Central memory CD4-positive, alpha-beta T cell (primary cell): ENCODE results near the gene POLRMT.
"Not testable (repeated sequence)": the region's sequence is repeated elsewhere in the genome, so short reads cannot be mapped to it uniquely, and the experiment has no call there.

Experiments
- DNase-seq: peaks from one replicate; pipeline ENCODE4 v3.0.0; 2022

The POLRMT gene

GRCh38 chr19:646779-647565, 13.6 kb upstream of the POLRMT start:
- no peak for DNase-seq

GRCh38 chr19:645912-646778, 12.8 kb upstream of the POLRMT start:
- no peak for DNase-seq

DNA sequence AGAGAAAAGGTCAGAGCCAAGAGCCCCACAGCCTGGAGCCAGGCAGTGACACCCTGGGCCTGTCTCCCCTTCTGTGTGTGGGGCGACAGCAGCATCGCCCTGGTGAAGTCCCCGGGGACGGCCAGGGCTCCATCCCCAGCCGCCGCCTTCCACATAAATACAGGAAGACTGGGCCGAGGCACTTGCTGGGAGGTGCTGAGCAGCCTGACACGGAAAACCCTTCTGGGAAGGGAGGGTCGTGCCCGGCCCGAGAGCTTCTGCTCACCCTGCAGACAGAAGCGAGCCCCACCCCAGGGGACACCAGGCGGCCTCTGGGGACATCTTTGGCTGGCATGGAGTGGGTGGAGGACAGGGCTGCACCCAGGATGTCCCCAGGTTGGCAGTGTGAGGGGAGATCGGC, 11.5 kb upstream of the POLRMT start:
- no peak for DNase-seq

DNA sequence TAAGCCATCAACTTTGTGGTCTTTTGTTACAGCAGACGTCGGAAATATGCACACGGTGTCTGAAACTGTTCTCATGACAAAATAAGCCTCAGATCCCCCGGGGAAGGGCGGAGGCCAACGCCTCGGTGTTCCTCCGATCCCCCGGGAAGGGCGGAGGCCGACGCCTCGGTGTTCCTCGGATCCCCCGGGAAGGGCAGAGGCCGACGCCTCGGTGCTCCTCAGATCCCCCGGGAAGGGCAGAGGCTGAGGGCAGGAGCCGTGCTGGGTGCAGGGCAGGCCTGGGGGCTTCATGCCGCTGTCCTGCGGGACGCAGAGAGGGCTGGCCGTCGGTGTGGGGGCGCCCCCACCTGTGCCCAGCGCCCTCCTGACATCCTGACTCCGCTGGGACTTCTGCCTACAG, 11.0 kb upstream of the POLRMT start:
- no peak for DNase-seq

GRCh38 chr19:643736-644135, 10.4 kb upstream of the POLRMT start:
- no peak for DNase-seq

DNA sequence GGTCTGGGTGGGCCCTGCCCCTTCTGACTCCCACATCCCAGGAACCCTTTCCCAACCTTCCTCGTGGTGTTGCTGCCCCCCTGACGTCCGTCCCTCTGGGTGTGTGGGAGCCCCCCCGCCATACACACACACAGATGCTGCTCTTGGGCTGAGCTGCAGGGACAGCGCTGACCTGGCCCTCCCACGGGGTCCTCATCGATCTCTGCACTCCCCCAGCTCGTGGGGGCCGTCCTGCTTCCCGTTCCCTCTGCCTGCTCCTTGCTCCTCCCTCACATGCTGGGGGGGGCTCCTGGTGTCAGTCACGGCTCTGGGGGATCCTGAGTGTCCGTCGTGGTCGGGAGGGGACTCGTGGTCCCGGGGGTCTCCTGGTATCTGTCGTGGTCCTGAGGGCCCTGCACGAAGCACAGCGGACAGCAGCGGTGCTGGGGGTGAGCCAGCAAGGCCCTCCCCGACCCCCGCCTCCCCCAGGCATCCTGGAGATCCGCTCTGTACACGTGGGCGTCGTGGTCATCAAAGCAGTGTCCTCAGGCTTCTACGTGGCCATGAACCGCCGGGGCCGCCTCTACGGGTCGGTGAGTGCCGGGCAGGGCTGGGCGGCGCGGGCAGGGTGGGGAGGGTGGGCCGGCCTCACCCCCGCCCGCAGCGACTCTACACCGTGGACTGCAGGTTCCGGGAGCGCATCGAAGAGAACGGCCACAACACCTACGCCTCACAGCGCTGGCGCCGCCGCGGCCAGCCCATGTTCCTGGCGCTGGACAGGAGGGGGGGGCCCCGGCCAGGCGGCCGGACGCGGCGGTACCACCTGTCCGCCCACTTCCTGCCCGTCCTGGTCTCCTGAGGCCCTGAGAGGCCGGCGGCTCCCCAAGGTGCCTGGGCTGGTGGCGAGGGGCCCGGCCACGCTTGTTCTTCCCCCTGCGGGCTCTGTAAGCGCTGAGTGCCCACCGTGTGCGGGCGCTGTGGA, 9.7 kb upstream of the POLRMT start:
- DNase-seq: no peak

DNA sequence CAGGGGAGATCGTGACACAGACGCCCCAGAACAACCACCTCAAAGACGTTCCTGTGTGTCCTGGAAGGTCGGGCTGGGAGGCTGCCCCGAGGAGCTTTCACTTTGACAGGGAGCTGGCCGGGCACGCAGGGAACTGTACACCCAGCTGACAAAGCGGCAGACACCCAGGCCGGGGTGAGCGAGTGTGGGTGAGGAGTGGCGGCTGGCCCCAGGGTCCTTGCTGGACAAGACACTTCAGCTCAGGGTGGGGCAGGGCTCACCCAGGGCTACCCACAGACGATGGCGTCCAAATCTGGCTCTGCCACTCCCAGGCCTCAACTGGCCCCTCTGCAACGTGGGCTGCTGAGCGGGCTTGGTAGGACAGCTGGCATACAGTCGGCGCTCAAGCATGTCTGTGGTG, 8.4 kb upstream of the POLRMT start:
- no peak for DNase-seq

DNA sequence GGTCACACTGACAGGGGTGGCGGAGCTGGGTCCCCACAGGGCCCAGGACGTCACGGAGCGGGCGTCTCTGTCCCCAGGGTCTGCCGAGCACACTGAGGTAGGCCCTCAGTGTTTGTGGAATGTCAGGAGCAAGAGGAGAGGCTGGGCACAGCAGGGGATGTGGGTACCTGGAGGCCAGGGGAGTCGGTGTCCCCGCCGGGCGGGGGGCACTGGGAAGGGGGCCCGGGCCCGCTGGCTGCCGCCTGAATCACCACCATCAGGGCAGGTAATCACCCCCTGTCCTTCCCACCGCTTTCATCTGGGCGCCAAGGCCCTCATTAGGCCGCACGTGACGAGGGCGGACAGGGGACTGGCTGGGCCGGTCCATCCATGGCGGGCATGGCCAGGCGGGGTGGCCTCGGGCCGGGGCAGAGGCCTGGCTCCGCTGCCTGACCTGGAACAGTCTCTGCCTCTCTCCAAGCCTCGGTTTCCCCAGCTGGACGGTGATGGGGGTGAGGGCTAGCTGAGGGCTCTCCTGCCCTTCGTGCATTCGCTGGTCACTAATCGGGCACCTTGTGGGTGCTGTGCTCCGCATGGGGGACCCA, 7.4 kb upstream of the POLRMT start:
- no peak for DNase-seq

- no peak for DNase-seq
Measured at GRCh38 chr19:640161-640558, 6.8 kb upstream of the POLRMT start.

DNA sequence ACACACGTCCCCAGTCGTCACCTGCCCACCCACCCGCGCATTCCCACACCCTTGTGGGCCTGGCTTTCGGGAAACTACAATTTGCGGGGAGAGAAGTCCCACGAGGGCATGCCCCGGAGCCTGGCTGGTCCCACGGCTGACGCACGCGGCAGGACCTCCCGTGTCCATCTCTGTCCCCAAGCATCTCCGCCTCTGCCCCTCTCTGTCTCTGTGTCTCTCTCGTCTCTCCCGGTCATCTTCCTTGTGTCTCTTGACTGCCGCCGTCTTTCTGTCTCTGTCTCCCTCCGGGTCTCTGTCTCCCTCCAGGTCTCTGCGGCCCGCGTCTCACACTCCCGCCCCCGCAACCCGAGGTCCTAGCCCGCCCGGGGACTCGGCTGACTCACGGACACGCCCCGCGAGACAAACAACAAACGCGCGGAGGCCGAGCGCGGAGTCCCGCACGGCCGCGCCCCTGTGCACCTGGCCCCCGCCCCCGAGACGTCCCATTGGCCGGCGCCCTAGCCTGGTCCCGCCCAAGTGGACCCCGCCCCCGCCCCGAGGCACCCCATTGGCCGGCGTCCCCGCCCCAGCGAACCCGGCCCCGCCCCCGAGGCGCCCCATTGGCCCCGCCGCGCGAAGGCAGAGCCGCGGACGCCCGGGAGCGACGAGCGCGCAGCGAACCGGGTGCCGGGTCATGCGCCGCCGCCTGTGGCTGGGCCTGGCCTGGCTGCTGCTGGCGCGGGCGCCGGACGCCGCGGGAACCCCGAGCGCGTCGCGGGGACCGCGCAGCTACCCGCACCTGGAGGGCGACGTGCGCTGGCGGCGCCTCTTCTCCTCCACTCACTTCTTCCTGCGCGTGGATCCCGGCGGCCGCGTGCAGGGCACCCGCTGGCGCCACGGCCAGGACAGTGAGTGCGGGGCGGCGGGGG, 6.2 kb upstream of the POLRMT start, which contains the start of gene FGF22:
Gene FGF22 (plus strand): TSS at position 627 of the 908 bp plus-strand sequence. CDS start 47 bp downstream, at position 674.
- peak; percentile 90 for DNase-seq

DNA sequence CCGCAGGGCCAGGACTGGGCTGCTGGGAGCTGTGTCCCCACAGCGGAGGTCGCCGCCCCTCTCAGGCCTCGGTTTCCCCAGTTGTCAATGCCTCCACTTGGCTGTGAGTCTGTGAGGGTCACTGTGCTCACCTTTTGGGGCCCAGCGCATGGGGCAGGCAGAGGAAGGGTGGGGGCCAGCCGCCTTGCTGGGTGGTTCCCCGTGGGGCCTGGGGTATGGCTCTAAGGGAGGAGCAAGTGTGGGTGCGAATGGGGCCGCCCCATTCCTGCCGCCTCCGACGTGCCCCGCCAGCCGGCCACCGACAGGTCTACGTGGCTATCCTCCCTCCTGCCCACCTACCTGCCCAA, 5.5 kb upstream of the POLRMT start:
- no peak for DNase-seq

DNA sequence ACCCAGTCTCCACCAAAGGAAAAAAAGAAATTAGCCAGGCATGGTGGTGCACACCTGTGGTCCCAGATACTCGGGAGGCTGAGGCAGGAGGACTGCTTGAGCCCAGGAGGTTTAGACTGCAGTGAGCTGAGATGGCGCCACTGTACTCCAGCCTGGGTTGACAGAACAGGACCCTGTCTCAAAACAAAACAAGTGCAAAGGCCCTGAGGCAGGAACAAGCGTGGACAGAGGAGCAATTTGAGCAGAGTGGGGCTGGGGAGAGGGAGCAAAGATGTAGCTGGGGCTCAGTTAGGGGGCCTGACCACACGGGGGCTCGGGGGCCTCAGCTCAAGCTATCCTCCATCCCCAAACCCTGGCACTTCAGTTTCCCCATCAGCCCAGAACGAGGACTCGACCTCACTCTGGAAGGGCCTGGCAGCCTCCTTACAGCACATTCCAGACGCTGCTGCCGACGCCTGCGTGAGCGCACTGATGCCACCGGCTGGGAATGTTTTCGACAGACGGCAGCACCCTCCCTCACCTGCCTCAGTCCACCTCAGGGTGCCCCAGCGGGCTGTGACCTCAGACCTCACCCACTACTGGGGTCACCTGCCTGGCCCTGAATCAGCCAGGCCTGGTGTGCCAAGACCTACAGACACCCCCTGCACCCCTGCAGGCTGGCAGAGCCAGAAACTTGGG, 1.8 kb upstream of the POLRMT start:
- no peak for DNase-seq

- DNase-seq: no peak
Measured at GRCh38 chr19:633786-634639, 676 bp upstream of the POLRMT start.

GRCh38 chr19:632579-633067, 714 bp downstream of the POLRMT start:
- DNase-seq: no peak

GRCh38 chr19:629961-630714, 3.2 kb downstream of the POLRMT start:
- DNase-seq: no peak

DNA sequence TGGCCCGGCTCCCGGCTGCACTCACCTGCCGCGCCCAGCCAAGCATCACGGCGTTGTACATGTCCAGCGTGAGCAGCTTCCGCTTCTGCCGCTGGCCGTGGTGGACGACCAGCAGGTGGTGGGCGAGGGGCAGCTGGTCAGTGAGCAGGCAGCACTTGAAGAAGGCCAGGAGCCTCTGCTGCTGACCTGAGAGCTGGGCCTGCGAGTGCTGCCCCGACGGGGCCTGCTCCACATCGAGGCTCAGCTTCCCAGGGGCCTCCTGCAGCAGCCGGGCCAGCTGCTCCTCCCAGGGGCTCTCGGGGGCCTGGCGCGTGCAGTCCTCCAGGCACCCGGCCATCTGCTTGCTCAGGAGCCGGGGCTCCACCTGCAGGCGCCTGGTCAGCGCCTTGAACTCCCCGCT, 3.8 kb downstream of the POLRMT start:
- DNase-seq: not testable (repeated sequence)

- DNase-seq: no peak
Measured at GRCh38 chr19:628168-628567, 5.2 kb downstream of the POLRMT start.

DNA sequence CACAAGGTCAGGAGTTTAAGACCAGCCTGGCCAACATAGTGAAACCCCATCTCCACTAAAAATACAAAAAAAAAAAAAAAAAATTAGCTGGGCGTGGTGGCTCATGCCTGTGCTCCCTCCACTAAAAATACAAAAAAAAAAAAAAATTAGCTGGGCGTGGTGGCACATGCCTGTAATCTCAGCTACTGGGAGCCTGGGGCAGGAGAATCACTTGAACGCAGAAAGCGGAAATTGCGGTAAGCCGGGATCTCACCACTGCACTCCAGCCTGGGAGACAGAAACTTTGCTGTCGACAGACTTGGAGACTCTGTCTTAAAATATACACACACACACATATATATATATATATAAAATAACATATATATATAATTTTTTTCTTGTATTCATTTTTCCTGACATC, 6.8 kb downstream of the POLRMT start:
- not testable (repeated sequence) for DNase-seq

- DNase-seq: no peak
Measured at GRCh38 chr19:625257-625656, 8.1 kb downstream of the POLRMT start.
